Measurements from ENCODE around the gene HLCS.

The HLCS gene

DNA sequence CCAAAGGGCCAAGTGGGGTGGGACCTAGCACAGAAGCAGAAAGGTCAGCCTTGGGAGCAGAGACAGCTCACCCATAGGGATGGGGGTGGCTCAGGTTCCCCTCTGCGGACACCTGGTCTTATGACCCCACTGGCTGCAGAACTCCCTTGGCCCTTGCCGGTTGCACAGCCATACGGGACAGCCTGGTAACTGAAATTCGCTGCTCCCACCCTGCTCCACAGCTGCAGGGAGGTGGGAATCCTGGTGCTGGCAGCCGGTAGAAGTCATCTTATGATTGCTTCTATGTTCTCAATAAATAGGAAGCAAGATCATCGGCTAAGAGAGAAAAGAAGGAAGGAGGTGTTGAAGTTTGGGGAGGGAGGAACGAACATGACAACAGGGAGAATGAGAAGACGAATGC lies 64.1 kb downstream of the HLCS start:
- TF ChIP-seq, protein P1, sequence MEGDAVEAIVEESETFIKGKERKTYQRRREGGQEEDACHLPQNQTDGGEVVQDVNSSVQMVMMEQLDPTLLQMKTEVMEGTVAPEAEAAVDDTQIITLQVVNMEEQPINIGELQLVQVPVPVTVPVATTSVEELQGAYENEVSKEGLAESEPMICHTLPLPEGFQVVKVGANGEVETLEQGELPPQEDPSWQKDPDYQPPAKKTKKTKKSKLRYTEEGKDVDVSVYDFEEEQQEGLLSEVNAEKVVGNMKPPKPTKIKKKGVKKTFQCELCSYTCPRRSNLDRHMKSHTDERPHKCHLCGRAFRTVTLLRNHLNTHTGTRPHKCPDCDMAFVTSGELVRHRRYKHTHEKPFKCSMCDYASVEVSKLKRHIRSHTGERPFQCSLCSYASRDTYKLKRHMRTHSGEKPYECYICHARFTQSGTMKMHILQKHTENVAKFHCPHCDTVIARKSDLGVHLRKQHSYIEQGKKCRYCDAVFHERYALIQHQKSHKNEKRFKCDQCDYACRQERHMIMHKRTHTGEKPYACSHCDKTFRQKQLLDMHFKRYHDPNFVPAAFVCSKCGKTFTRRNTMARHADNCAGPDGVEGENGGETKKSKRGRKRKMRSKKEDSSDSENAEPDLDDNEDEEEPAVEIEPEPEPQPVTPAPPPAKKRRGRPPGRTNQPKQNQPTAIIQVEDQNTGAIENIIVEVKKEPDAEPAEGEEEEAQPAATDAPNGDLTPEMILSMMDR (IDR thresholded peaks at IDR 0.05; ENCODE audit: insufficient read depth, low read depth, low read length, missing control alignments) = no peak
- no peak for DNase-seq (ENCODE audit: low read depth)
- H3K4me3 ChIP-seq (ENCODE audit: low read length) = no peak overlapping the region

DNA sequence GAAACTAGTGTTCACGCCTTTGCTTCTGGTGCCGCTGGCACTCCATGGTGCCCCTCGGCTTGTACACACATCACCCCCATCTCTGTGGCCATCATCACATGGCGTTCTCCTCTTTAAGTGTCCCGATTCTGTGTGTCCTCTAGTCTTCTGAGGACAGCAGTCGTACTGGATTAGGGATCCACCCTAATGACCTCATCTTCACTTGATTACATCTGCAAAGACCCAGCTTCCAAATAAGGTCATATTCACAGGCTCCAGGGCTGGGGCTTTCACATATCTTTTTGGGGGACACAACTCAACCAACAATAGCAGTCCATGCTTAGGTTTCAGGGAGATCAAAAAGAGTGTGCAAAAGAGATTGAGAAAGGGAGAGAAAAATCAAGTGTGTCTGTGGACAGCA lies 64.9 kb downstream of the HLCS start:
- TF ChIP-seq, protein P1 (IDR thresholded peaks at IDR 0.05; ENCODE audit: insufficient read depth, low read depth, low read length, missing control alignments) = no peak
- DNase-seq (ENCODE audit: low read depth) = no peak
- H3K4me3 ChIP-seq (ENCODE audit: low read length) = no peak overlapping the region

DNA sequence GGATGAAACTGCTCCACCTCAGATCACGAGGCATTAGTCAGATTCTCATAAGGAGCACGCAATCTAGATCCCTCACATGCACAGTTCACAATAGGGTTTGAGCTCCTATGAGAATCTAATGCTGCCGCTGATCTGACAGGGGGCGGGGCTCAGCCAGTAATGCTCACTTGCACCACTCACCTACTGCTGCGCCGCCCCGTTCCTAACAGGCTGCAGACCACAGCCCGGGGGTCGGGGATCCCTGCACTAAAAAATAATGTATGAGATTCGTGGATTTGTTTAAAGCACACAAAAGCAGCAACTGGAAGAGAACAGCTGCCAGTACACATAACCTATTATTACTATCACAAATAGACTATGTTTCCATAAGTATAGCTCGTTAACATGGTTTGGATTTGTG lies 72.9 kb downstream of the HLCS start:
- DNase-seq (ENCODE audit: low read depth) = no peak

DNA sequence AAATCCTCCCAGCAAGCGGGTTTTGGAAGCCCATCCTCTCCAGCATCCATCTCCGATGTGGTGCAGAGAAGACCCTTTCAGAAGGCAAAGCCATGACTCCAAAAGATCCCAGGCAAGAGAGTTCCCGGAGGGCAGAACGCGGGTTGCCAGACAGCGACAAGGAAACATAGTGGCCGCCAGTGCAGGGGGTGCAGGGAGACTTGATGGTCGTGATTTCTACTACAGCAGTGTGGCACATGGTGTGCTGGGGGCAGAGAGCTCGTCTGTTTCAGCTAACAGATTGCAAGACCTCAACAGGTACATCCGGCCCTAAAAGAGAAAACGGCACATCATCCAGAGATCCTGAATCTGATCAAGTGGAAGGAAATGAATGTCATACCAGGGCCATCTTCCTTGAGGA lies 74.3 kb downstream of the HLCS start:
- TF ChIP-seq, protein P1 (IDR thresholded peaks at IDR 0.05; ENCODE audit: insufficient read depth, low read depth, low read length, missing control alignments) = no peak
- DNase-seq (ENCODE audit: low read depth) = no peak
- no peak overlapping the region for H3K4me3 ChIP-seq (ENCODE audit: low read length)

More for the DNA sequence above, 72.9 kb downstream of the HLCS start:
- no peak overlapping the region for H3K4me3 ChIP-seq (ENCODE audit: low read length)
- TF ChIP-seq, protein P1 (IDR thresholded peaks at IDR 0.05; ENCODE audit: insufficient read depth, low read depth, low read length, missing control alignments) = no peak

DNA sequence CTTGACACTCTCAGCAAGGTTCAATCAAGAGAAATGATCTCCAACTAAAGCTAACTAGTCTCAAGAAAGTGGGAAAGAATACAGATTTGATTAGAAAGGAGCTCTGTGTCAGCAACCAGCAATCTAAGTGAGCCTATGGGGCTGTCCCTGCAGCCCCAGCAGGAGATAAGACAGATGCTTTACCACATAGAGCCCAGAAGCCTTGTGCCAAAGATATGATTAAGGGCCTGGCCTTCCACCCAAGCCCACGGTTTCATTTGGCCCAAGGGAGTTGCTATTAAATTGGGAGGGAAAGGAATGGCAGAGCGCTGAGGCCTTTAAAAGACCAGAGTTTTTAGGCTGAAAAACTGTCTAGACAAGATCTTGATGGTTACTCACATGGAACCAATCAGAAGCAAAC lies 74.8 kb downstream of the HLCS start:
- DNase-seq (ENCODE audit: low read depth) = no peak
- TF ChIP-seq, protein P1 (IDR thresholded peaks at IDR 0.05; ENCODE audit: insufficient read depth, low read depth, low read length, missing control alignments) = no peak
- no peak overlapping the region for H3K4me3 ChIP-seq (ENCODE audit: low read length)

DNA sequence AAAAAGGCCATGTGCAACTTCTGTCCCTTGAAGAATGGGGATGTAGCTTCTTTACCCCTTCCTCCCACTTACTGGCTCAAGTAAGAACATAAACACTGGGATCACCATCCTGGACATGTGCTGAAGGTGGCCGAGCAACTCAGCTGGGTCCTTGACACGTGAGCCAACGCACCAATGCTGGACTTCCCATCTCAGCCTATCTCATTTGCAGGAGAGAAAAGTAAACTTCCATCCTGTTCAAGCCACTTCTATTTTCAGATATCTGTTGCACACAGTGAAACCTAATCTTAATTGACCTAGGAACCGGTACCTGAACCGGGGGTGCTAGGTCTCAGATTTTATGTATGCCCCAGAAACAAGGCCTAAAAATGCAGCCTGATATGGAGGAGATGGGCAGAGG lies 75.3 kb downstream of the HLCS start:
- TF ChIP-seq, protein P1 (IDR thresholded peaks at IDR 0.05; ENCODE audit: insufficient read depth, low read depth, low read length, missing control alignments) = no peak
- no peak overlapping the region for H3K4me3 ChIP-seq (ENCODE audit: low read length)
- no peak for DNase-seq (ENCODE audit: low read depth)

DNA sequence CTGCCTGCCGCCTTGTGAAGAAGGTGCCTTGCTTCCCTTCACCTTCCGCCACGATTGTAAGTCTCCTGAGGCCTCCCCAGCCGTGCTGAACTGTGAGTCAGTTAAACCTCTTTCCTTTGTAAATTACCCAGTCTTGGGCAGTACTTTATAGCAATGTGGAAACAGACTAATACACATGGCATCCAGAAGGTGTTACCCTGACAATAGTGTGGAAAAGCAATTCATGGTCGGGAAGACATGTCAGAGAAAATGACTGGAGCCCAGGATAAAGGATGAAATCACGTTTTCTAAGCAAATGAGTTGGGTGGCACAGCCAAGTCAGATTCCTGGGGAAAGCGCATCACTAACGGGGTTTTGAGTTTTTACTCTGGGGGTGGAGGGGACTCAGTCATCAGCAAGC lies 76.4 kb downstream of the HLCS start:
- TF ChIP-seq, protein P1 (IDR thresholded peaks at IDR 0.05; ENCODE audit: insufficient read depth, low read depth, low read length, missing control alignments) = no peak
- H3K4me3 ChIP-seq (ENCODE audit: low read length) = no peak overlapping the region
- DNase-seq (ENCODE audit: low read depth) = no peak

Data from epithelial cell of esophagus (primary cell).